Prostate gland (tissue), 2 donors: ENCODE results near the gene ECD. TPM values are rescaled to one million over a fixed set of nuclear protein-coding genes. Genes with fewer than 3 reads are reported as not detected.

ENCODE experiments used
- DNase-seq: peaks from one replicate; pipeline ENCODE4 v3.0.0-alpha.2; 2019; ENCODE audit warnings: low spot score
- H3K27ac ChIP-seq, 2 donors: fragments of 200-600 bp; sonication (generic); 2 replicates each; pipeline ENCODE4 v1.5.1; 2017 to 2019
- H3K27me3 ChIP-seq: fragments of 200-600 bp; sonication (generic); replicated peaks from 2 replicates; pipeline ENCODE4 v1.5.1; 2019; ENCODE audit not compliant: insufficient read depth
- H3K36me3 ChIP-seq, 2 donors: fragments of 200-600 bp; sonication (generic); 1 replicate in 1 of 2; 2 replicates in 1 of 2; pipeline versions ENCODE4 v1.5.1 to v1.8.1; 2017 to 2019
- H3K4me1 ChIP-seq: fragments of 200-600 bp; sonication (generic); replicated peaks from 2 replicates; pipeline ENCODE4 v1.5.1; 2019
- H3K4me3 ChIP-seq, 2 donors: fragments of 200-600 bp; sonication (generic); 2 replicates each; pipeline ENCODE4 v1.5.1; 2017 to 2019
- H3K9me3 ChIP-seq: fragments of 200-600 bp; sonication (generic); 2 replicates; pipeline ENCODE4 v1.5.1; 2017
- POLR2A ChIP-seq: fragments of 450-650 bp; IDR thresholded peaks from one replicate; pipeline ENCODE4 v1.6.1; 2016; ENCODE audit warnings: antibody characterized with exemption, mild to moderate bottlenecking
- POLR2AphosphoS5 ChIP-seq: sonication (generic); formaldehyde crosslinking; IDR thresholded peaks from one replicate; pipeline ENCODE4 v1.6.1; 2017; ENCODE audit warnings: antibody characterized with exemption
- WGBS: methylation state at CpG from one replicate; pipeline ENCODE4 v1.1.5; 2018; 5-methylcytosine and 5-hydroxymethylcytosine counted together
- intact Hi-C: fragments of 100-400 bp; cut with DNase I; formaldehyde crosslinking; loops from one replicate; pipeline ENCODE4 v1.14.2; 2022
- small RNA-seq, 2 donors: library from RNA; depleted of rRNA; stranded (forward); fragments of <200 nt; gene quantifications; one replicate each; pipeline ENCODE3, GENCODE V24; 2016
- total RNA-seq, 2 donors: library from RNA; depleted of rRNA; stranded (reverse); fragments of >200 nt; gene quantifications; one replicate each; pipeline ENCODE4 v1.1.0, GENCODE V29; 2016
- TF ChIP-seq, protein P1 (sequence below), 4 experiments: fragments of 200-600 bp in 2 of 4; fragments of 450-650 bp in 2 of 4; sonication (generic) in 2 of 4; IDR thresholded peaks; 1 replicate in 3 of 4; 2 replicates in 1 of 4; pipeline ENCODE4 v1.5.1; 2016 to 2019; ENCODE audit warnings: antibody characterized with exemption in 4 of 4, mild to moderate bottlenecking in 2 of 4, moderate library complexity in 2 of 4

The ECD gene
- total RNA-seq, 2 donors from 2014 or later: 26.0 to 40.7 TPM

DNA sequence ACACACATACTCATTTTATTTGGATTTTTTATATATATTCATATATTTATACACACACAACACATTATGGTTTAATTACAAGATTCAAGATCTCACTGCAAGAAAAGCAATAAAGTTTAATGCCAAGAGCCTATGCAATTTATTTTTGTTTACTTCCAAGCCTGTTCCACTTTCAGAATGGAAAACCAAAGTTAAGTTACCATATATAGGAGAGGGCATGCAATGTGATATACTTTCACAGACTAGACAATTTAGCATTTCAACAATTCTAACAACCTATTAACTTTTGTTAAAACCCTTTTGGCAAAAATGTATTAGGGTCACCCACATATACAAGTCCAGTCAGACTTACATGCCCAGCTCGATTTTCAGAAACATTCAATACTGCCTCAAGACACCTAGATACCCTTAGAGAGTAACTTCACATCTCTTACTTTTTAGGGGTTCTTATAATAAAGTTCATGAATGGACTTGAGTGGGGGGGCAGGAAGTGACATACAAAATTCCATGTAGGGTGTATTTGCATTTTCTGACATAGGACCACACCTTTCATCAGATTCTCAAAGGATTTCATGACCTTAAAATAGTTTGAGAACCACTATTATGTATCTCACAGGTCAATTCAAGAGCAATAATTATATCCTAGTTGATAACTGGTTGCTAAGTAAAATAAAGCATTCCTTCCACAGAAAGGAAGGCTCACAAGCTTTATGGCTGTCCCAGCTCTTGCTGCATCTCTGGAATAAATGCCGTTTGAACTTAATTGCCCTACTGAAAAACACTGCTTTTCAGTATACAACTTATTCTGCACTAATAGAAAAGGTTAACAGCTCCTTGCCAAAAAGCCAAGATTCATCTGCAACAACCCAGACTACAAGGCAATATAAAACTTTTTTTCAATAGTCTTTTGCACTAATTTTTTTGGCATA is 73.6 kb downstream of the ECD start:
- no peaks in the 10 kb centered on the region for H3K36me3 ChIP-seq
- 32% methylated on average over 2 of the region's 2 CpGs for WGBS
- H3K27ac ChIP-seq: no peak overlapping the region
- no peak overlapping the region for H3K4me3 ChIP-seq
- no peaks in the 10 kb centered on the region for H3K27me3 ChIP-seq
- no peaks in the 10 kb centered on the region for H3K4me1 ChIP-seq
- no peak for DNase-seq
- intact Hi-C loops: no loop called here
- TF ChIP-seq, protein P1, sequence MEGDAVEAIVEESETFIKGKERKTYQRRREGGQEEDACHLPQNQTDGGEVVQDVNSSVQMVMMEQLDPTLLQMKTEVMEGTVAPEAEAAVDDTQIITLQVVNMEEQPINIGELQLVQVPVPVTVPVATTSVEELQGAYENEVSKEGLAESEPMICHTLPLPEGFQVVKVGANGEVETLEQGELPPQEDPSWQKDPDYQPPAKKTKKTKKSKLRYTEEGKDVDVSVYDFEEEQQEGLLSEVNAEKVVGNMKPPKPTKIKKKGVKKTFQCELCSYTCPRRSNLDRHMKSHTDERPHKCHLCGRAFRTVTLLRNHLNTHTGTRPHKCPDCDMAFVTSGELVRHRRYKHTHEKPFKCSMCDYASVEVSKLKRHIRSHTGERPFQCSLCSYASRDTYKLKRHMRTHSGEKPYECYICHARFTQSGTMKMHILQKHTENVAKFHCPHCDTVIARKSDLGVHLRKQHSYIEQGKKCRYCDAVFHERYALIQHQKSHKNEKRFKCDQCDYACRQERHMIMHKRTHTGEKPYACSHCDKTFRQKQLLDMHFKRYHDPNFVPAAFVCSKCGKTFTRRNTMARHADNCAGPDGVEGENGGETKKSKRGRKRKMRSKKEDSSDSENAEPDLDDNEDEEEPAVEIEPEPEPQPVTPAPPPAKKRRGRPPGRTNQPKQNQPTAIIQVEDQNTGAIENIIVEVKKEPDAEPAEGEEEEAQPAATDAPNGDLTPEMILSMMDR (IDR thresholded peaks at IDR 0.05): no peak
- TF ChIP-seq POLR2AphosphoS5: no peak
- TF ChIP-seq POLR2A: no peak
- H3K9me3 ChIP-seq: no peaks in the 10 kb centered on the region

DNA sequence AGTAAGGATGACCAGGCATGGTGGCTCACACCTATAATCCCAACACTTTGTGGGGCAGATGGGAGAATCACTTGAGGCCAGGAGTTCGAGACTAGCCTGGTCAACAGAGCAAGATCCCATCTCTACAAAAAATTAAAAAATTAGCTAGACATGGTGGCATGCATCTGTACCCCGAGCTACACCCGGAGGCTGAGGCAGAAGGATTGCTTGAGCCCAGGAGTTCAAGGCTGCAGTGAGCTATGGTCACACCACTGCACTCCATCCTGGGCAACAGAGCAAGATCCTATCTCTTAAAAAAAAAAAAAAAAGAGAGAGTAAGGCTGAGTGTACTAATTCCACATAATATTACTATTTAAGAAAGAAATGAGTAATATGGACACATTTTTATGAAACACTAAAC is 75.0 kb downstream of the ECD start:
- Histone ChIP-seq H3K36me3 (no peaks in the 10 kb centered on the region), H3K4me3 (no peak overlapping the region), H3K9me3 (no peaks in the 10 kb centered on the region), H3K27ac (no peak overlapping the region), H3K27me3 (no peaks in the 10 kb centered on the region), H3K4me1 (no peaks in the 10 kb centered on the region)
- DNase-seq: no peak
- WGBS: 97% methylated on average over 3 of the region's 3 CpGs
- TF ChIP-seq, protein P1 (IDR thresholded peaks at IDR 0.05): no peak
- intact Hi-C loops: no loop called here

DNA sequence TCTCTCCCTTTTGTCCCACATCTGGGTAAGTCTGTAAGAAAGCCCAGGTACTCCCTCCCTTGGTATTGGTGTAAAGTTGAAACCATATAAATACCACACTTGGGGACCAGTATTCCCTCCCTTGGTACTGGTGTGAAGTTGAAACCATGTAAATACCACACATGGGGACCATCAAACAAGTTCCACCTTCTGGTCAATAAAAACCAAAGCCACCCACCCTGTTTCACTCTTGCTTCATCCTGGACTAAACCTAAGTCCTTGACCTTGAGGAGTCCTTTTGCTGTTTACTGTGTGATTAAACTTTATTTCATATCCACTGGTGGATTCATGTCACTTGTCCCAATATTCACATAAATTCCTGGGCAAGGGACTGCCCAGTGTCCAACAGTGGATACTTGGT is 79.5 kb downstream of the ECD start:
- no peak for DNase-seq
- Histone ChIP-seq H3K27ac (no peak overlapping the region), H3K4me3 (no peak overlapping the region), H3K27me3 (no peaks in the 10 kb centered on the region), H3K9me3 (no peaks in the 10 kb centered on the region), H3K4me1 (no peaks in the 10 kb centered on the region), H3K36me3 (no peaks in the 10 kb centered on the region)
- no peak for TF ChIP-seq POLR2A
- TF ChIP-seq, protein P1 (IDR thresholded peaks at IDR 0.05): no peak
- TF ChIP-seq POLR2AphosphoS5: no peak
- intact Hi-C loops: no loop called here

DNA sequence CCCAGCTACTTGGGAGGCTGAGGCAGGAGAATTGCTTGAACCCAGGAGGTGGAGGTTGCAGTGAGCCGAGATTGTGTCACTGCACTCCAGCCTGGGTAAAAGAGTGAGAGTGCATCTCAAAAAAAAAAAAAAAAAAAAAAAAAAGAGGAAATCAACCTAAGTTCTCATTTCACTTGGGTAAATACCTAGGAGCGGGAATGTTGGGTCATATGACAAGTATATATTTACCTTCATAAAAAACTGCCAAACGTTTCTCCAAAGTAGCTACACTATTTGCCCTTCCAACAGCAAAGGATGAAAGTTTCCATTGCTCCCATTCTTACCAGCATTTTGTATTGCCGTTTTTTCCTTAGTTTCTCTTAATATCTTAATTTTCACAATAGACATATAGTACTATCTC is 81.0 kb downstream of the ECD start:
- Histone ChIP-seq H3K4me3 (no peak overlapping the region), H3K9me3 (no peaks in the 10 kb centered on the region), H3K4me1 (no peaks in the 10 kb centered on the region), H3K27ac (no peak overlapping the region), H3K27me3 (no peaks in the 10 kb centered on the region), H3K36me3 (no peaks in the 10 kb centered on the region)
- intact Hi-C loops: no loop called here
- 78% methylated on average over 4 of the region's 4 CpGs for WGBS
- TF ChIP-seq POLR2AphosphoS5: peak; percentile 52
- no peak for TF ChIP-seq POLR2A
- DNase-seq: no peak

DNA sequence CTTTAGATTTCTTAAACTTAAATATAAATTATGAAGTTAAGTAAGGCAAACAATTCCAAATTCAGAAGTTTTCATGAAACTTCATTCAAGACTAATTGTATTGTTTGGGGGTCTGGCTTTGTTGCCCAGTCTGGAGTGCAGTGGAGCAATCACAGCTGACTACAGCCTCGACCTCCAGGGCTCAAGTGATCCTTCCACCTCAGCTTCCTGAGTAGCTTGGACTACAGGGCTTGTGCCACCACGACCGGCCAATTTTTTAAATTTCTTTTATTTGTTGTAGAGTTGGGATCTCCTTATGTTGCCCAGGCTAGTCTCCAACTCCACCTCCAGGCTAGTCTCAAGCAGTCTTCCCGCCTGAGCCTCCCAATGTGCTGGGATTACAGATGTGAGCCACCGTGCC is 83.6 kb downstream of the ECD start:
- no peak overlapping the region for H3K4me3 ChIP-seq
- no peaks in the 10 kb centered on the region for H3K4me1 ChIP-seq
- TF ChIP-seq, protein P1 (IDR thresholded peaks at IDR 0.05): no peak
- TF ChIP-seq POLR2AphosphoS5 (no peak), POLR2A (no peak)
- H3K36me3 ChIP-seq: no peaks in the 10 kb centered on the region
- intact Hi-C loops: no loop called here
- no peaks in the 10 kb centered on the region for H3K27me3 ChIP-seq
- H3K27ac ChIP-seq: no peak overlapping the region
- 95% methylated on average over 5 of the region's 5 CpGs for WGBS
- no peaks in the 10 kb centered on the region for H3K9me3 ChIP-seq
- DNase-seq: no peak

Small RNA genes lying within 50 kb of the gene (small RNA-seq; reads per million reads assigned to genes)
- gene RF00019 (0 reads per million in 2 donors), gene SNORA11F (1.1 to 1.3 reads per million in 2 donors)

Other genes with a start within 250 kb of the ECD start
- not detected for gene PLA2G12B, start 213.2 kb downstream of the ECD start, total RNA-seq
- gene P4HA1, start 71.1 kb downstream of the ECD start, total RNA-seq: 10 to 100 TPM; 16.2 to 26.8 TPM
- gene NUDT13, start 57.6 kb downstream of the ECD start, total RNA-seq: 1 to 10 TPM in 1 of 2 donors, under 1 TPM in 1; 0.97 to 1.6 TPM
- 10 to 100 TPM; 15.8 to 17.7 TPM for gene FAM149B1, start 111 bp upstream of the ECD start, total RNA-seq
- gene DNAJC9, start 79.2 kb upstream of the ECD start, total RNA-seq: 10 to 100 TPM; 17.4 to 26.2 TPM
- 10 to 100 TPM; 47.0 to 51.9 TPM for gene MRPS16, start 84.6 kb upstream of the ECD start, total RNA-seq
- 10 to 100 TPM in 1 of 2 donors, 1 to 10 TPM in 1; 7.2 to 11.9 TPM for gene CFAP70, start 190.9 kb upstream of the ECD start, total RNA-seq
- gene ANXA7, start 246.1 kb upstream of the ECD start, total RNA-seq: 100 to 1,000 TPM in 1 of 2 donors, 10 to 100 TPM in 1; 98.9 to 117 TPM